SW 1271 (cell line): ENCODE results near the gene SORL1.

Experiments used
- DNase-seq, 2 experiments: peaks; one replicate each; lab custom pipeline; 2025; lab: John Stamatoyannopoulos, UW

SORL1 gene

DNA sequence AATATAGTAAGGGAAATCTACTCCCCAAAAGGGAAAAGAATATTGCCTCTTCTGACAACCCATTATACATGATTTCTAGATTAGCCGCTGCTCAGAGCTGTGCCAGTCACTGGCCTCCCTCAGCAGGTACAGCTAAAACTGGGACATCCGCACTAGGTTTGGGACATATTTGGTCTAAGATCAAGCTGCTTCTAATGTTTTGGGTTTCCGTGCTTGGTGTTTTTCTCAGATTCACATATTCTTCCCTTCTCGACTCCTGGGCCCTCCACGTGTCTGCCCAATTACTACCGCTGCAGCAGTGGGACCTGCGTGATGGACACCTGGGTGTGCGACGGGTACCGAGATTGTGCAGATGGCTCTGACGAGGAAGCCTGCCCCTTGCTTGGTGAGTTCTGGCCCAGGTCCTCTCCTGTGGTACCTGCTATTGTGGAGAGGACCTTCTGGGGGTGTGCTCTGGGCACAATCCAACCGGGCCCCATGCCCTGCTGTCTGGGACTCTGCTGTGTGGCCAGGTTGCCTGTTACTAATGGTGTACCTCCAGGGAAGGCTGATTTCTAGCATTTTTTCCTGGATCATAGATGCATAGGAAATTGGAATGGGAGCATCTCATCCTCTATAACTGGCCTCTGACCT lies 138.8 kb downstream of the SORL1 start:
- DNase-seq: no peak

DNA sequence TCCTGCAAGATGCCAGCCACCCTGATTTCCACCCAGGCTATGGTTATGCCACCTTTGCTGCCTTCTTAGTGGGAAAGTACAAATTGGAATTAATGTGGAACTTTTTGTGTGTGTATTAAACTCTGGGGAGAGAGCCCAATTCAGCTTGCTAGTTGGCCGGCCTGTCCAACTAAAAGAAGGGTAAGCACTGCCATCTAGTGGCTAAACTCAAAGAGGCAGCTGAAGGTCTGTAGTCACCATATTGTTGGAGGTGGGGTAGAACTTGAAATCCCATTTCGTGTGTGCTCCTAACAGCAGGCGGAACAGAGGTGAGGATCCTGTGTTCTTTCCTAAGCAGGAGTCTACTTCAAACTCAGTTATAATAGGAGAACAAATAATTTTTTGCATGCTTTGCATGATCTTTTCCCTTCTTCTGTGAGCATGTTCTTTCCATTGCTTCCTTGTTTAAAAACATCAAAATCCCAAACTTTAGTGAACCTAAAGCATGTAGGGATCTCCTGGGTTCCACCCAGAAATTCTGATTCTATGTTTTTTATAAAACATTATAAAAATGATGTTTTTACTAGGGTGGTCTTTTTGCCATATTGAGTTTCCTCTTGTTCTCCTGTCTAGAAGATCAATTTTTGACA lies 139.4 kb downstream of the SORL1 start:
- DNase-seq: peak; percentile 3 to 63

- DNase-seq: no peak
Observed at GRCh38 chr11:121592708-121593107, 140.6 kb downstream of the SORL1 start.

GRCh38 chr11:121595717-121596161 lies 143.6 kb downstream of the SORL1 start:
- DNase-seq: peak; percentile 9 to 54

DNA sequence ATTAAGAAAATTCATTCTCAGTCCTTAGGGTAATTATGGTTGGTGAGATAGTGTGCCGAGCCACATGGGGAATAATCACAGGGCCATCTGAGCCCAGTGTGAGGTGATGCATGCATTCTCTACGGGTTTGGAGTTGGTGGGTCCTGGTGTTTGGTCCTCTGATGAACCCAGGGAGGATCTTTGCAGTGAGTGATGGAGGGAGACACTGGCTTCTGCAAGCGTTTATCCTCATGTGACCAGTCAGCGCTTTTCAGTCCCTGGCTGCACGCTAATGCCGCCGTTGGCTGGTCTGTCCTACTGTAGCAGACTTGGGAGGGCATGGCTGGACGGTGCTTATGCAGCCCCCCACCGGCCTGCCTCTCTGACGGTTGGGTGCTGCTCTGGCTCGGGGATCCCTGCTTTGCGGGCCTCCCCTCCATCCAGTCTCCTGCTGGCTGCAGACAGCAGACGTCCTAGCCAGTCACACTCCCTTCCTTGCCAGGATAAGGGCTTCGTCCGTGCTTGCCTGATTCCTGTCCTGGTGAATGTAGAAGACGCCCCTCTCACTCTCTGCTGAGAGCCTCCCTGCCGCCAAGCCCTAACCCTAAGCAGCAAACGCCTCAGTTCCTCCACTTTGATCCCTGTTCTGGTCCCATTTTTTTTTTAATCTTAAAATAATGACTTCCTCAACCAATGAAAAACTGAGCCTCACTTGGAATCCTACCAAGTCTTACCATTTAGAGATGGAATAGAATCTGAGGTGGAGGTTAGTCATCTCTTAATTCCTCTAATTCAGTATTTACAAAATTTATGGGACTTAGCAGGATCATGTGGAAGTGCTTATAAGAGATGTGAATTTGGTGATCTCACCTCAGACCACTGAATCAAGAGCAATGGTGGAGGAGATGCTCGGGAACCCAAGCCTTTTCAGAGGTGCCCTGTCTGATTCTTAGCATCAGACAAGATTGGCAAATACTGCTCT lies 144.4 kb downstream of the SORL1 start:
- no peak for DNase-seq

DNA sequence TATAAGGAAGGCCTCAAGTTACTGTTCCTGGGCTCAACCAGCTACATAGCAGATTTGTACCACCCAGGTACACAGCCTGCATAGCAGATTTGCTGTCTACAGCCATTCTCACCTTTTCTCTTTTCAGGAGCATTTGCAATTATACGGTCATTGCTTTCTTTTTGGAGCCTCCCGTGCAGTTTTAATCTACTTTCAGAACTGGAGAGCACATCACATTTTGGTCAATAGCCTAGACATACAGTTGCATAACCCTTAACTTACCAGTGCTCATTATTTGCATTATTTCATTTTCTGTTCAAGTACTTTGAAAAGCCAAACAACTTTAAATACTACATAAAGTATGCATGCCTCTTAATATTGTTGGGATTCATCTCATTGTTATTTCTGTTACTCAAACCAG lies 151.2 kb downstream of the SORL1 start:
- no peak for DNase-seq

DNA sequence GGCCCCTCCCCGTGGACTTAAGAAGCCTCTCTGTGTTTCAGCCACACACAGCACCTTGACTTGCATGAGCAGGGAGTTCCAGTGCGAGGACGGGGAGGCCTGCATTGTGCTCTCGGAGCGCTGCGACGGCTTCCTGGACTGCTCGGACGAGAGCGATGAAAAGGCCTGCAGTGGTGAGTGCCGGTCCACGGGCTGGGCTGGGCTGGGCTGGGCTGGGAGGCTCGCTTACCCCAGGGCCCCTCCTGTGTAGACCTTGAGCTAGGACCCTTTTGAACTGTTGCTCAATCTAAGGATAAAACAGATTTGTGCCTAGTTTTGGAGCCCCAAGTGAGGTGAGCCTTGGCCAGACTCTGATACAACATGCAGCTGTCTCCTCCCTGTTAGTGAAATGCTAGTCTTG lies 152.0 kb downstream of the SORL1 start:
- DNase-seq: no peak

DNA sequence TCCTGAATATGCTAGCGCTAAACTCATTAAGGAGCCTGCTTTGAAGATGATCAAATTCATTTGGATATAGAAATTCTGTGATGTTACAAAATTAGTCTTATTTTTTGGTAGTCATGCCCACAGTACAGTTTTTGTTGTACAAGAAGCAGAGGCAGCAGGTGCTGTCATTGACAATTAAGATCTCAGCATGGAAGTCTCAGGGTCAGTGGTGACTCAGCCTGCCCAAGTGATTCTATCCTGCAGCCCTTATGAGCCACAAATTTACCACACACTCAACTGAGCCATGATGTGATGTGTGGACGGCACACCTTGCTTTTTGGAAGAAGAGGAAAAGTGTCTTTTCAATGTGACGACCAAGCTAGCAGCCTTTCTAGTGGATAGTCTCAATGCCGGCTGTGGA lies 154.2 kb downstream of the SORL1 start:
- no peak for DNase-seq

DNA sequence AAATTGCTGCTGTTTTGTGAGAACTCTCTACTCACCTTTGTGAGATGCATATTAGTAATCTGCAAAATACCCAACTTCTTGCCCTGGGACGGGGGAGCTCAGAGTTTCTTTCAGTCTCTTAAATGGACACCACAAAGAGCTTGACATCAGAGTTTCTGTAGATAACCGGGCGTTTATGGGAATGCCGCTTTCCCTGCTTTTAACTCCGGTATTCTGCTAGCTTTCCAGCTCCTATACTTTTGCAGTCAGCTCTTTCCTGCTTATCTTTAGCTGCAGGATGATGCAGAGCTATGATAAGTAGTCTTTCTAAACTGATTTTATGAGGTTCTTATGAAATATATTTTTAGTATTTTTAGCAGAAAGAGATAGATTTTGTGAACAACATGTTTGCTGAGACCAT lies 155.2 kb downstream of the SORL1 start:
- DNase-seq: no peak

- no peak for DNase-seq
Observed at GRCh38 chr11:121608545-121609098, 156.5 kb downstream of the SORL1 start.

DNA sequence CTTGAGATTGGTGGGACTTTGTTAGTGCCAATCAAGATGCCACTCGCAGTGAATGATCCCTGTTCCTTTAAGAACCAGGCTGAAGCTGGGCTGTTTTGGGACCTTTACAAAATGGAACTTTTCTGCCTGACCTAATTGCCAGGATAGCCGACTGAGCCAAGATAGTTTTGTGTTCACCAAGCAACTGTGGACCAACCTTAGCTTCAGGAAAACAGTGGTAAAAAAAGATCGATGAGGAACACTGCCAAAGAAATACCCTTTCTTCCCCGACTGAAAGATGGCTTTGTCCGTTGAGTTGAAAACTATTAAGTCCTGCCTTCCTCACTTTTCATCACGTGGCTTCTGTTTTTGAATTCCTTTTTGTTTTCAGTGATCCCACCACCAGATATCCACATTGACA lies 158.6 kb downstream of the SORL1 start:
- DNase-seq: no peak

GRCh38 chr11:121611242-121611641 lies 159.1 kb downstream of the SORL1 start:
- DNase-seq: no peak

GRCh38 chr11:121613724-121614123 lies 161.6 kb downstream of the SORL1 start:
- DNase-seq: no peak

GRCh38 chr11:121614636-121615240 lies 162.6 kb downstream of the SORL1 start:
- no peak for DNase-seq

DNA sequence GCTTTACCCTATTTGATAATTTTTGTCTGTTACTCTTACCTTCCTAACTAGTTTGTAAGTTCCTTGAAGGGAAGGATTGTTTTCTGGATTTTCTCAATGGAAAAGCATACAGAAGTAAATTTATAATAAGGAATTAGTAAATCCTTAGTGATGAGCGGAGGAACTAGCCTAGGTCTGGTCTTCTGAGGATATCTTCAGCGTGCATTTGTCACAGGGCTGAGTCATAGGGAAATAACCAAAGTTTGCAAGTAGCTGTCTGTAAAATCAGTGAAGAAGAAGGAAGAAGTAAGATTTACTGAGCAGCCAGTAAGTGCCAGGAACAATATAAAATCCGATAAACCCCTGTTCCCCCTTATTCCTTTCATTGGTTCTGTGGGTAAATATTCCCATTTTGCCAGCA lies 163.4 kb downstream of the SORL1 start:
- DNase-seq: no peak

DNA sequence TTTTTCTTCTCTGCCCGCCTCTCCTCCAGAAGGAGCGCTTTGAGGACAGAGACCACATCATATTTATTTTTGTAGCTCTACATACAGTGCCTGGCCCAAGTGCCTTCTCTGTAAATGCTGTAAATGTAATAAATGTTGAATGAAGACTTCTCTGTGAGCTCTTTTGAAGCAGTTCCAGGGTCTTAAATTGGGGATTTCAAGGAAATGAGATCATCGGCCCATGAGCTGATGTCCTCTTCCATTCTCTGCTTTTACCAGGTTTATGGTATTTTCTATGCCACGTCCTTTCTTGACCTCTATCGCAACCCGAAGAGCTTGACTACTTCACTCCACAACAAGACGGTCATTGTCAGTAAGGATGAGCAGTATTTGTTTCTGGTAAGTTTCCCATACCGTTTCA lies 166.4 kb downstream of the SORL1 start:
- no peak for DNase-seq

DNA sequence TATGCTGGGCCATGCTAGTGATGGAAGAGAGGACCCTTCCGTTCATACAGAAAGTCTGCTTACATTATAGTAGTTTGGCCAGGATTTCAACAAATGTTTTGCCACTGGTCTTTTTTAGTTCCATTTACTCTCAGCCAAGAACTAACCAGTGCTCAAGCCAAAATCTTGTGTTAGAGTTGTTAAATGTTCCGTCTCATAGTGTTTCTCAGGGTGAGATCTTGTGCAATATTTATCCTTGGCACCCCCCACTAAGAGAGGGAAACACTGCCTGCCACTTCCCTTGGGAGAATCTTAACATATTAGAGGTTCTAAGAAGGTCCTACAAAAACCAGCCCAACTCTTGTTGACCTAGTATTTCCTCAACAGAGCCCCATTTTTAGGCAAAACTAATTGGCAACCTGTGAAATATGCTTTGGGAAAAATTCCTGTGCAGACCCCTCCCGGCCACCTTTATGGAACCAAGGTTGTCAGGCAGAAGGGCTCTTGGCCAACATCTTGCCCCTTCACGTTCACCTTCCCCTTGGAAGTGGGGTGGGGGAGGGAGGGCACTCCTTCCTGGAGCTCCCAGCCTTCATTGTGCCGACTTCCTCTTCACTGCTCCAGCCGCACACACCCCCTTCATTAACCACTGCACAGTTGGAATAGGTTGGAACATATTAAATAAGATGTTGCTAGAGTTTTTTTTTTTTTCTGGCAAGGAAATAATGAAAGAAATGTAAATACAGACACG lies 173.8 kb downstream of the SORL1 start:
- no peak for DNase-seq

DNA sequence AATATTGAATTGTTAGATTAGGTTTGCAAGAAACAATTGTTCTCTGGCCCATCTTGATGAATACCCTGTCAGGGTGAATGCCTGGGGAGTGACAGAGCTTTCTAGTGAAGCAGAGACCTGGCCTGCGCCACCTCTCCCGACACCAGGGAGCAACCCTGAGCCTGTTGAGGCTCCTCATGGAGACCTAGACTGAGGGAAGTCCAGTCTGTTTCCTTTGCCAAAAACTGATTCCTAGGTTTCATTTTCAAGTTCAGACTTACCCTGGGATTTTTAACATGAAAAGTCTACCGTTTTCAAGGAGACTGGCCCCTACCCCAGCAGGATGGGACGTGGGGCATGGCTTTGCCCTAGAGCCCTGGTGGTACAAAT lies 174.4 kb downstream of the SORL1 start:
- no peak for DNase-seq

GRCh38 chr11:121626980-121627379 lies 174.9 kb downstream of the SORL1 start:
- no peak for DNase-seq

GRCh38 chr11:121630041-121630440 lies 177.9 kb downstream of the SORL1 start:
- no peak for DNase-seq

DNA sequence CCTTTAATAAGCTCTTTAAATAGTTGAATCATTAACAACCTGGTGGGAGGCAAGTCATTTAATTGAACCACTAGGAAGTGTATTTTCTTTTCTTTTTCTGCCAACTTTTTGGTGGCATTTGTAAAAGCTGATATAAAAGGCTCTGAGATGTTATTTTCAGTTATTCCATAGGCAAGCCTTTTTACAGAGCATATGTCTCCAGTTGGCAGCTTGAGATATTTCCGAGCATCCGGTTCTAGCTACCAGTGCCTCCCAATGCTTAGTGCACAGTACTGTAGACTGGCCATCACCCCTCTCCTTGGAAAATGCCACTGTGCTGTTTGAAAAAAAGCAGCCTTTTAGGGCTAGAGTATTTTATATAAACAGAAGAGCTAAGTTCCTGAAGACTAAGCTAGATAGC lies 179.3 kb downstream of the SORL1 start:
- DNase-seq: no peak

- DNase-seq: no peak
Observed at GRCh38 chr11:121634273-121634672, 182.2 kb downstream of the SORL1 start.
